Stimulated activated CD4-positive, alpha-beta T cell treated with anti-CD3 and anti-CD28 coated beads, Interleukin-2, amount 100 ng/mL, for 48 hours (primary cell): ENCODE data around the gene FAM72D.
"Not testable (repeated sequence)": the region's sequence is repeated elsewhere in the genome, so short reads cannot be mapped to it uniquely, and the experiment has no call there.

Source experiments
- DNase-seq, 2 donors: peaks; one replicate each; pipeline ENCODE4 v3.0.0-alpha.2; 2020

Gene FAM72D

GRCh38 chr1:145093517-145094149 lies 2.1 kb upstream of the FAM72D start:
- DNase-seq: not testable (repeated sequence)

- DNase-seq: not testable (repeated sequence)
These were observed 1.0 kb upstream of the FAM72D start for GRCh38 chr1:145094655-145095211.

GRCh38 chr1:145101725-145102124 lies 6.0 kb downstream of the FAM72D start:
- not testable (repeated sequence) for DNase-seq

GRCh38 chr1:145103294-145103693 lies 7.5 kb downstream of the FAM72D start:
- DNase-seq: not testable (repeated sequence)

GRCh38 chr1:145111674-145112073 lies 15.9 kb downstream of the FAM72D start:
- DNase-seq: not testable (repeated sequence)

GRCh38 chr1:145112703-145113102 lies 16.9 kb downstream of the FAM72D start:
- not testable (repeated sequence) for DNase-seq

- not testable (repeated sequence) for DNase-seq
These were observed 18.8 kb downstream of the FAM72D start for GRCh38 chr1:145114560-145115057.

- not testable (repeated sequence) for DNase-seq
These were observed 20.1 kb downstream of the FAM72D start for GRCh38 chr1:145115587-145116493.

- not testable (repeated sequence) for DNase-seq
These were observed 24.1 kb downstream of the FAM72D start for GRCh38 chr1:145119842-145120241.

GRCh38 chr1:145122344-145123061 lies 26.7 kb downstream of the FAM72D start:
- DNase-seq: not testable (repeated sequence)

GRCh38 chr1:145123062-145123395 lies 27.3 kb downstream of the FAM72D start:
- DNase-seq: not testable (repeated sequence)

GRCh38 chr1:145123992-145124641 lies 28.3 kb downstream of the FAM72D start:
- DNase-seq: not testable (repeated sequence)

- not testable (repeated sequence) for DNase-seq
These were observed 29.3 kb downstream of the FAM72D start for GRCh38 chr1:145125112-145125511.

- not testable (repeated sequence) for DNase-seq
These were observed 31.4 kb downstream of the FAM72D start for GRCh38 chr1:145127144-145127543.

- not testable (repeated sequence) for DNase-seq
These were observed 33.1 kb downstream of the FAM72D start for GRCh38 chr1:145128697-145129469.

GRCh38 chr1:145134476-145134875 lies 38.7 kb downstream of the FAM72D start:
- not testable (repeated sequence) for DNase-seq

- not testable (repeated sequence) for DNase-seq
These were observed 44.8 kb downstream of the FAM72D start for GRCh38 chr1:145140549-145140948.

GRCh38 chr1:145144264-145144913 lies 48.6 kb downstream of the FAM72D start:
- not testable (repeated sequence) for DNase-seq

GRCh38 chr1:145146308-145146707 lies 50.5 kb downstream of the FAM72D start:
- DNase-seq: not testable (repeated sequence)

- not testable (repeated sequence) for DNase-seq
These were observed 51.4 kb downstream of the FAM72D start for GRCh38 chr1:145147172-145147571.

- not testable (repeated sequence) for DNase-seq
These were observed 59.6 kb downstream of the FAM72D start for GRCh38 chr1:145155421-145155820.
